Thoracic aorta (tissue), 2 donors: Measurements from ENCODE around the gene KAZN. TPM values are rescaled to one million over a fixed set of nuclear protein-coding genes. Genes with fewer than 3 reads are reported as not detected.

Experiments
- ATAC-seq: fragments of 150-250 bp; one replicate; pipeline ENCODE4 v1.8.0; 2017; ENCODE audit warnings: low read depth; ENCODE audit not compliant: insufficient number of reproducible peaks, low FRiP score
- DNase-seq: peaks from one replicate; pipeline ENCODE4 v3.0.0-alpha.2; 2020; ENCODE audit warnings: low spot score
- H3K27ac ChIP-seq, 2 donors: fragments of 200-600 bp; sonication (generic); 1 replicate in 1 of 2; 2 replicates in 1 of 2; pipeline ENCODE4 v1.5.1; 2016; ENCODE audit warnings: mild to moderate bottlenecking in 2 of 2, moderate library complexity in 2 of 2
- H3K27me3 ChIP-seq: fragments of 200-600 bp; sonication (generic); replicated peaks from 2 replicates; pipeline ENCODE4 v1.6.0; 2016; ENCODE audit warnings: mild to moderate bottlenecking; ENCODE audit not compliant: insufficient read depth
- H3K36me3 ChIP-seq: fragments of 200-600 bp; sonication (generic); one replicate; pipeline ENCODE4 v1.5.1; 2016
- H3K4me1 ChIP-seq, 2 donors: fragments of 200-600 bp; sonication (generic); 1 replicate in 1 of 2; 2 replicates in 1 of 2; pipeline versions ENCODE4 v1.5.1 to v1.6.0; 2016; ENCODE audit warnings: low read depth in 2 of 2, mild to moderate bottlenecking in 1 of 2; ENCODE audit not compliant: control insufficient read depth in 1 of 2
- H3K4me3 ChIP-seq: fragments of 200-600 bp; sonication (generic); 2 replicates; pipeline ENCODE4 v1.5.1; 2016; ENCODE audit warnings: mild to moderate bottlenecking
- H3K9me3 ChIP-seq: fragments of 200-600 bp; sonication (generic); 2 replicates; pipeline ENCODE4 v1.5.1; 2016
- total RNA-seq, 2 donors: library from RNA; depleted of rRNA; stranded (reverse); fragments of >200 nt; gene quantifications; one replicate each; pipeline versions ENCODE4 v1.1.0 to v1.2.3, GENCODE V29; 2016
- TF ChIP-seq, protein P1 (sequence below): fragments of 200-600 bp; sonication (generic); IDR thresholded peaks from one replicate; pipeline ENCODE4 v1.5.1; 2019; ENCODE audit warnings: antibody characterized with exemption

KAZN gene
- total RNA-seq, 2 donors from 2014 or later = 17.4 to 30.3 TPM

DNA sequence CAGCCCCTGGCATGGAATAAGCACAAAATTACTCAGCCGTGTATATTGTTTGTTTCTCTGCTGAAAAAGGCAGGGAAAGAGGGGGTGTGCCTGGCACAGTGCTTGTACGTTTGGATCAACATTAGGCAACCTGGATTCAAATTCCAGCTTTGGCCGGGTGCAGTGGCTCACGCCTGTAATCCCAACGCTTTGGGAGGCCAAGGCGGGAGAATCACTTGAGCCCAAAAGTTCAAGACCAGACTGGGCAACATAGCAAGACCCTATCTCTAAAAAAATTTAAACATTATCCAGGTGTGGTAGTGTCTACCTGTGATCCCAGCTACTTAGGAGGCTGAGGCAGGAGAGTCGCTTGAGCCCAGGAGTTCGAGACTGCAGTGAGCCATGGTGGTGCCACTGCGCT is 402.2 kb downstream of the KAZN start:
- TF ChIP-seq, protein P1, sequence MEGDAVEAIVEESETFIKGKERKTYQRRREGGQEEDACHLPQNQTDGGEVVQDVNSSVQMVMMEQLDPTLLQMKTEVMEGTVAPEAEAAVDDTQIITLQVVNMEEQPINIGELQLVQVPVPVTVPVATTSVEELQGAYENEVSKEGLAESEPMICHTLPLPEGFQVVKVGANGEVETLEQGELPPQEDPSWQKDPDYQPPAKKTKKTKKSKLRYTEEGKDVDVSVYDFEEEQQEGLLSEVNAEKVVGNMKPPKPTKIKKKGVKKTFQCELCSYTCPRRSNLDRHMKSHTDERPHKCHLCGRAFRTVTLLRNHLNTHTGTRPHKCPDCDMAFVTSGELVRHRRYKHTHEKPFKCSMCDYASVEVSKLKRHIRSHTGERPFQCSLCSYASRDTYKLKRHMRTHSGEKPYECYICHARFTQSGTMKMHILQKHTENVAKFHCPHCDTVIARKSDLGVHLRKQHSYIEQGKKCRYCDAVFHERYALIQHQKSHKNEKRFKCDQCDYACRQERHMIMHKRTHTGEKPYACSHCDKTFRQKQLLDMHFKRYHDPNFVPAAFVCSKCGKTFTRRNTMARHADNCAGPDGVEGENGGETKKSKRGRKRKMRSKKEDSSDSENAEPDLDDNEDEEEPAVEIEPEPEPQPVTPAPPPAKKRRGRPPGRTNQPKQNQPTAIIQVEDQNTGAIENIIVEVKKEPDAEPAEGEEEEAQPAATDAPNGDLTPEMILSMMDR = no peak
- no peaks in the 10 kb centered on the region for H3K36me3 ChIP-seq
- no peaks in the 10 kb centered on the region for H3K9me3 ChIP-seq
- no peak for DNase-seq
- no peak overlapping the region for H3K4me3 ChIP-seq
- no peak for ATAC-seq
- H3K27me3 ChIP-seq = no peaks in the 10 kb centered on the region
- H3K27ac ChIP-seq = no peak overlapping the region
- H3K4me1 ChIP-seq = peaks cover 0 to 8% of the 10 kb centered on the region in 2 donors

DNA sequence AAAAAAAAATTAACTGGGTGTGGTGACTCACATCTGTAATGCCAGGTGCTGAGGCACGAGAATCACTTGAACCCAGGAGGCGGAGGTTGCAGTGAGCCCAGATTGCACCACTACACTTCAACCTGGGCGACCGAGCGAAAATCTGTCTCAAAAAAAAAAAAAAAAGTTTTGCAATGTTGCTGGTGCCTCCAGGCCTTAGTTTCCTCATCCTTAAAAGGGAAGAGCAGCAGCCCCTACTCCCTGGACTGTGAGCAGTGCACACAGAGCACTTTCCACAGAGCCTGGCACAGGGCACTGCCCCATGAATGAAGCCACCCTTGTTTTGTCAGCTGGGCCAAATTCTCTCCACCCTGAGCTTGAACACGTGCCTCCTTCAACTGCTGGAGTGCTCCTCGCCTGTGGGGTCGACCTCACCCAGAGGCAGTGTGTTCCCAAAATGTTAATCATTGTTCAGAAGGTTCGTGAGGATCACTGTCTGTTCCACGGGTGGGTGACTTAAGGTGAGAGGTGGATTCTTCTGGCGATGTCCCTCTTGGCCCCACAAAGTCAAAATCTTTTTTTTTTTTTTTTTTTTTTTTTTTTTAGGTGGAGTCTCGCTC is 402.9 kb downstream of the KAZN start:
- Histone ChIP-seq H3K36me3 (no peaks in the 10 kb centered on the region), H3K27ac (no peak overlapping the region), H3K9me3 (no peaks in the 10 kb centered on the region), H3K27me3 (no peaks in the 10 kb centered on the region), H3K4me1 (peaks cover 0 to under 1% of the 10 kb centered on the region in 2 donors), H3K4me3 (no peak overlapping the region)
- DNase-seq (no peak), ATAC-seq (no peak)
- TF ChIP-seq, protein P1 = no peak

DNA sequence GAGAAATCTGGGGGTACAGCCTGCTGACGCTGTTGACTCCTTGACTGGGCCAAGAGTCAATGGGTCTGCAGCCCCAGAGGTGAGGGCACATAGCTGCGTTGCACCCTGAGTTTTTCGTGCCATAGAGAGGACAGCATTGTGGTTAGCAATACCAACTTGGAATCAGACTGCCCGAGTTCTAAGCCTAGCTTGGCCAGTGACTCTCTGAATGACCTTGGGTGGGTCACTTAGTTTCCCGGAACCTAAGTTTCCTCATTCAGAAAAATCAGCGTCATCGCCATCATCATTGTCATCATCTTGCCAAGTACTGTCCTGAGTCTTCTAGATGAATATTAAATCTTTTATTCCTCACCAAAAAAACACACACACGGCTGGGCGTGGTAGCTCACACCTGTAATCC is 403.8 kb downstream of the KAZN start:
- Histone ChIP-seq H3K9me3 (no peaks in the 10 kb centered on the region), H3K36me3 (no peaks in the 10 kb centered on the region), H3K4me3 (no peak overlapping the region), H3K27ac (no peak overlapping the region), H3K4me1 (peaks cover 0 to 2% of the 10 kb centered on the region in 2 donors), H3K27me3 (no peaks in the 10 kb centered on the region)
- DNase-seq = no peak
- no peak for ATAC-seq
- TF ChIP-seq, protein P1 = no peak

DNA sequence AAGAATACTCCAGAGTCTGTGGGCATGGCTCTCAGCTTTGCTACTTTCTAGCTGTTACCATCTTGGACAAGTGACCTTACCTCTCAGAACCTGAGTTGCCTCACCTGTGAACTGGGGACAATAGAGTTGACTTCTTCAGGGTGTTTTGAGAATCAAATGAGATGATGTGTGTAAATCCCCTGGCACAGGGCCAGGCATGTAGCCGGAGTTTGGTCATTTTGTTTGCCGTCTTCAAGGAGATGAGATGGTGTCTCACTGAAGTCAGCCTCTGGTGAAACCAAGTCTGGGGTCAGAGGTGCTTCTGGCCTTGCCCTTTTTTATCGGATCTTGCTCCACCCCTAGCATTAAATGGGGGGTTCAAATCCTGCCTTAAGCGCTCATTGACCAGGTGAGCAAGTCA is 405.9 kb downstream of the KAZN start:
- Histone ChIP-seq H3K4me3 (no peak overlapping the region), H3K27me3 (no peaks in the 10 kb centered on the region), H3K4me1 (peaks cover 9 to 16% of the 10 kb centered on the region in 2 donors), H3K27ac (no peak overlapping the region), H3K9me3 (no peaks in the 10 kb centered on the region), H3K36me3 (no peaks in the 10 kb centered on the region)
- ATAC-seq (no peak), DNase-seq (no peak)
- TF ChIP-seq, protein P1 = no peak

DNA sequence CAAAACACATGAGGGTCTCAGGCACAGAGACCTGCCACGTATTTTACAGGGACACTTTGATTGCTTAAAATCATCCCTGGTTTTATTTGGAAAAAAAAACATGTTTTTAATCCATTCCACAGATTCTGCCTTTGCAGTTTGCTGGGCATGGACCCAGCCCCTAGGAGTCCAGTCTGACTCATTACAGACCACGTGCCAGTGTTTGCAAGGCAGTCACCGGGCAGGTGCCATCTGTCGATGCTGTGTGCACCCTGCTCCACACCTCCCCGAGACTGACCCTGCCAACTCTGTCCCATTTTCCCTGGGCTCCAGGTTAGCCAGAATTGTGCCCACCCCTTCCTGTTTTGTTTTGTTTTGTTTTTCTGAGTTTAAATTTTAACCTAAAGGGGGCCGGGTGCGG is 406.6 kb downstream of the KAZN start:
- Histone ChIP-seq H3K27ac (no peak overlapping the region), H3K9me3 (no peaks in the 10 kb centered on the region), H3K36me3 (no peaks in the 10 kb centered on the region), H3K4me1 (peaks cover 9 to 16% of the 10 kb centered on the region in 2 donors), H3K27me3 (no peaks in the 10 kb centered on the region), H3K4me3 (no peak overlapping the region)
- DNase-seq = no peak
- TF ChIP-seq, protein P1 = no peak
- no peak for ATAC-seq
